Progenitor cell of endocrine pancreas (in vitro differentiated cells): ENCODE results near the gene RPL18. TPM values are rescaled to one million over a fixed set of nuclear protein-coding genes. Genes with fewer than 3 reads are reported as not detected.

Source experiments
- DNase-seq: peaks from one replicate; pipeline ENCODE4 v3.0.0; 2021; ENCODE audit warnings: low spot score; ENCODE audit not compliant: unreplicated experiment
- H3K27ac Mint-ChIP-seq: 2 replicates; pipeline ENCODE4 v1.8.0; 2021; ENCODE audit warnings: mild to moderate bottlenecking, moderate library complexity, mixed read lengths
- H3K27me3 Mint-ChIP-seq: 2 replicates; pipeline ENCODE4 v1.8.0; 2021; ENCODE audit warnings: mixed read lengths
- H3K36me3 Mint-ChIP-seq: 2 replicates; pipeline ENCODE4 v1.8.0; 2022; ENCODE audit warnings: mixed read lengths; ENCODE audit not compliant: insufficient read depth
- H3K4me1 Mint-ChIP-seq: 2 replicates; pipeline ENCODE4 v1.8.0; 2021; ENCODE audit warnings: low read depth, mixed read lengths
- H3K4me3 Mint-ChIP-seq: 2 replicates; pipeline ENCODE4 v1.8.0; 2021; ENCODE audit warnings: low read depth, mild to moderate bottlenecking, moderate library complexity, mixed read lengths
- H3K9me3 Mint-ChIP-seq: 2 replicates; pipeline ENCODE4 v1.8.0; 2021; ENCODE audit warnings: low read depth, mixed read lengths
- CTCF ChIP-seq: fragments of 200-600 bp; sonication (generic); IDR thresholded peaks from one replicate; pipeline ENCODE4 v1.5.0; 2021; ENCODE audit warnings: antibody characterized with exemption, mild to moderate bottlenecking; ENCODE audit not compliant: unreplicated experiment
- total RNA-seq: library from RNA; stranded (reverse); gene quantifications from 2 replicates; pipeline ENCODE4 v1.2.1, GENCODE V29; 2021

The RPL18 gene
- total RNA-seq, 1 donor from 2014 or later = 1,379 TPM

- H3K36me3 Mint-ChIP-seq = peaks cover 4% of the 10 kb centered on the region
These were observed 12.2 kb upstream of the RPL18 start for GRCh38 chr19:48631225-48631624.

DNA sequence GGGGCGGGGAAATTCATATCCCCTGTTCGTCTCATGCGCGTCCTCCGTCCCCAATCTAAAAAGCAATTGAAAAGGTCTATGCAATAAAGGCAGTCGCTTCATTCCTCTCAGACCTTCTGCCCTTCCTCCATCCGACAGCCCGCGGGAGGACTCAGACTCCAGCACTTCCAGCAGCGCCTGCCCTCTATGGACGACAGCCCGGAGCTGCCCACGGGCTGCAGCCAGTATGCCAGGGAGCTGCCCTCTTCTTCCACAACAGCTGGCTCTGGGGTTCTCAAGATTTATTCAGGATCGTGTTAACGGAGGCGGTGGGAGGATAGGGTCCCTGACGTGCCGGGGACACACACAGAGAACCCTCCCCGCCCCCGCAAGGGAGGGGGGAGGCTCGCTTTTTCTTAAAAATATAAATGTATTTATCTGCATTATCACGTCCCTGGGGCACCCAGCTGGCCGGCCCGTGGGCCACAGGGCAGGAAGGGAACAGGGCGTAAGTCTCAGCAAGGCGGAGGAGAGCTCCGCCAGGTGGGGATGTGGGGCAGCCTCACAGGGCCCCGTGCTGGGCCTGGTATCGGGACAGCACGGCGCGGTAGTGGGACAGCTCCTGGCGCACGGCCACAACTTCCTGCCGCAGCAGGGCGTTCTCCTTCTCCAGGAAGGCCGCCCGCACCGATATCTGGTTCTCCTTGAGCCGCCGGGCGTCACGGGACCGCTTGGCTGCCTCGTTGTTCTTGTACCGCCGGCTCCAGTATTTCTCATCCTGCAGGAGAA, 11.5 kb upstream of the RPL18 start:
- H3K36me3 Mint-ChIP-seq = peaks cover 4% of the 10 kb centered on the region
- peak overlapping the region; percentile 93 for H3K27ac Mint-ChIP-seq
- no peak for DNase-seq
- H3K4me1 Mint-ChIP-seq = peaks cover 20% of the 10 kb centered on the region
- peak overlapping the region; percentile 48 for H3K4me3 Mint-ChIP-seq
- no peaks in the 10 kb centered on the region for H3K9me3 Mint-ChIP-seq
- TF ChIP-seq CTCF = peak; percentile 23
- H3K27me3 Mint-ChIP-seq = no peaks in the 10 kb centered on the region

More at GRCh38 chr19:48631225-48631624, 12.2 kb upstream of the RPL18 start:
- H3K4me1 Mint-ChIP-seq = peaks cover 20% of the 10 kb centered on the region
- H3K9me3 Mint-ChIP-seq = no peaks in the 10 kb centered on the region
- DNase-seq = no peak
- TF ChIP-seq CTCF = no peak
- H3K27ac Mint-ChIP-seq = no peak overlapping the region
- peaks cover 3% of the 10 kb centered on the region for H3K27me3 Mint-ChIP-seq
- no peak overlapping the region for H3K4me3 Mint-ChIP-seq

DNA sequence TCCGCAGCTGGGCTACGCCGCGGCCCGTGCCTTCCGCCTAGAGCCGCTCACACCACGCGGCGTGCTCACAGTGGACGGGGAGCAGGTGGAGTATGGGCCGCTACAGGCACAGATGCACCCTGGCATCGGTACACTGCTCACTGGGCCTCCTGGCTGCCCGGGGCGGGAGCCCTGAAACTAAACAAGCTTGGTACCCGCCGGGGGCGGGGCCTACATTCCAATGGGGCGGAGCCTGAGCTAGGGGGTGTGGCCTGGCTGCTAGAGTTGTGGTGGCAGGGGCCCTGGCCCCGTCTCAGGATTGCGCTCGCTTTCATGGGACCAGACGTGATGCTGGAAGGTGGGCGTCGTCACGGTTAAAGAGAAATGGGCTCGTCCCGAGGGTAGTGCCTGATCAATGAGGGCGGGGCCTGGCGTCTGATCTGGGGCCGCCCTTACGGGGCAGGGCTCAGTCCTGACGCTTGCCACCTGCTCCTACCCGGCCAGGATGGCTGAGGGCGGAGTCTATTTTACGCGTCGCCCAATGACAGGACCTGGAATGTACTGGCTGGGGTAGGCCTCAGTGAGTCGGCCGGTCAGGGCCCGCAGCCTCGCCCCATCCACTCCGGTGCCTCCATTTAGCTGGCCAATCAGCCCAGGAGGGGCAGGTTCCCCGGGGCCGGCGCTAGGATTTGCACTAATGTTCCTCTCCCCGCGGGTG, 10.8 kb upstream of the RPL18 start:
- Mint-ChIP-seq H3K27me3 (no peaks in the 10 kb centered on the region), H3K9me3 (no peaks in the 10 kb centered on the region), H3K27ac (peak overlapping the region; percentile 93), H3K36me3 (peaks cover 4% of the 10 kb centered on the region), H3K4me3 (peak overlapping the region; percentile 48), H3K4me1 (peaks cover 25% of the 10 kb centered on the region)
- no peak for TF ChIP-seq CTCF
- DNase-seq = no peak

DNA sequence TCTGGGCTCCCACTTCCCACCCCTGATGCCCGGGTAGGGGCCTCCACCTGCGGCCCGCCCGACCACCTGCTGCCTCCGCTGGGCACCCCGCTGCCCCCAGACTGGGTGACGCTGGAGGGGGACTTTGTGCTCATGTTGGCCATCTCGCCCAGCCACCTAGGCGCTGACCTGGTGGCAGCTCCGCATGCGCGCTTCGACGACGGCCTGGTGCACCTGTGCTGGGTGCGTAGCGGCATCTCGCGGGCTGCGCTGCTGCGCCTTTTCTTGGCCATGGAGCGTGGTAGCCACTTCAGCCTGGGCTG, 10.3 kb upstream of the RPL18 start:
- Mint-ChIP-seq H3K36me3 (peaks cover 4% of the 10 kb centered on the region), H3K4me1 (peaks cover 23% of the 10 kb centered on the region), H3K27ac (no peak overlapping the region), H3K4me3 (no peak overlapping the region), H3K9me3 (no peaks in the 10 kb centered on the region), H3K27me3 (no peaks in the 10 kb centered on the region)
- TF ChIP-seq CTCF = no peak
- DNase-seq = no peak

GRCh38 chr19:48628486-48629296, 9.7 kb upstream of the RPL18 start:
- no peaks in the 10 kb centered on the region for H3K27me3 Mint-ChIP-seq
- H3K4me1 Mint-ChIP-seq = peaks cover 23% of the 10 kb centered on the region
- H3K27ac Mint-ChIP-seq = no peak overlapping the region
- H3K9me3 Mint-ChIP-seq = no peaks in the 10 kb centered on the region
- no peak overlapping the region for H3K4me3 Mint-ChIP-seq
- peaks cover 4% of the 10 kb centered on the region for H3K36me3 Mint-ChIP-seq
- no peak for DNase-seq
- no peak for TF ChIP-seq CTCF
